Astrocyte of the spinal cord (primary cell): ENCODE results near the gene NTRK2.

Experiments
- DNase-seq: peaks from one replicate; pipeline ENCODE4 v3.0.0; 2011; ENCODE audit warnings: low read depth, low spot score
- H3K4me3 ChIP-seq: 2 replicates; pipeline ENCODE4 v1.5.1; 2011; ENCODE audit warnings: low read depth, mild to moderate bottlenecking, low read length, moderate library complexity
- CTCF ChIP-seq: IDR thresholded peaks from 2 replicates; pipeline ENCODE4 v1.5.1; 2012; ENCODE audit warnings: low read depth, mild to moderate bottlenecking, low read length, inconsistent platforms
- in situ Hi-C: cut with HindIII; loops from 2 replicates; pipeline ENCODE4 v1.10.0; 2017; ENCODE audit warnings: low sequenced_read_pairs

The NTRK2 gene

GRCh38 chr9:84941792-84942191, 272.3 kb downstream of the NTRK2 start:
- no peak overlapping the region for H3K4me3 ChIP-seq
- no peak for DNase-seq
- in situ Hi-C loops = no loop called here
- TF ChIP-seq CTCF = no peak

- TF ChIP-seq CTCF = no peak
- in situ Hi-C loops = no loop called here
- no peak for DNase-seq
- H3K4me3 ChIP-seq = no peak overlapping the region
Observed at GRCh38 chr9:84943482-84944050, 274.0 kb downstream of the NTRK2 start.

GRCh38 chr9:84945878-84946538, 276.5 kb downstream of the NTRK2 start:
- no peak for DNase-seq
- TF ChIP-seq CTCF = no peak
- no peak overlapping the region for H3K4me3 ChIP-seq
- in situ Hi-C loops = no loop called here

GRCh38 chr9:84947412-84947972, 278.0 kb downstream of the NTRK2 start:
- TF ChIP-seq CTCF = no peak
- in situ Hi-C loops = no loop called here
- no peak overlapping the region for H3K4me3 ChIP-seq
- DNase-seq = no peak

GRCh38 chr9:84949258-84949657, 279.7 kb downstream of the NTRK2 start:
- TF ChIP-seq CTCF = no peak
- in situ Hi-C loops = no loop called here
- H3K4me3 ChIP-seq = no peak overlapping the region
- DNase-seq = no peak

GRCh38 chr9:84949971-84950370, 280.4 kb downstream of the NTRK2 start:
- TF ChIP-seq CTCF = no peak
- no peak overlapping the region for H3K4me3 ChIP-seq
- in situ Hi-C loops = no loop called here
- no peak for DNase-seq
